Hepatocyte (in vitro differentiated cells): Measurements from ENCODE around the gene WDR91. TPM values are rescaled to one million over a fixed set of nuclear protein-coding genes. Genes with fewer than 3 reads are reported as not detected.

ENCODE experiments used
- DNase-seq: peaks from one replicate; pipeline ENCODE4 v3.0.0-alpha.2; 2016; ENCODE audit warnings: low spot score
- H2AFZ ChIP-seq: fragments of 200-600 bp; sonication (generic); 2 replicates; pipeline ENCODE4 v1.6.0; 2016; ENCODE audit warnings: antibody characterized with exemption, mild to moderate bottlenecking
- H3K27ac ChIP-seq: fragments of 200-600 bp; sonication (generic); 2 replicates; pipeline ENCODE4 v1.5.1; 2016; ENCODE audit warnings: mild to moderate bottlenecking
- H3K27me3 ChIP-seq: fragments of 200-600 bp; sonication (generic); 2 replicates; pipeline ENCODE4 v1.6.1; 2016
- H3K36me3 ChIP-seq: fragments of 200-600 bp; sonication (generic); replicated peaks from 2 replicates; pipeline ENCODE4 v1.5.1; 2016; ENCODE audit warnings: low read depth; ENCODE audit not compliant: insufficient read depth
- H3K4me1 ChIP-seq: fragments of 200-600 bp; sonication (generic); 2 replicates; pipeline ENCODE4 v1.5.1; 2016; ENCODE audit warnings: mild to moderate bottlenecking, moderate library complexity; ENCODE audit not compliant: insufficient read depth
- H3K4me2 ChIP-seq: fragments of 200-600 bp; sonication (generic); 2 replicates; pipeline ENCODE4 v1.6.0; 2016
- H3K4me3 ChIP-seq: fragments of 200-600 bp; sonication (generic); 2 replicates; pipeline ENCODE4 v1.5.1; 2016; ENCODE audit warnings: mild to moderate bottlenecking
- H3K79me2 ChIP-seq: fragments of 200-600 bp; sonication (generic); 2 replicates; pipeline ENCODE4 v1.6.0; 2017; ENCODE audit warnings: mild to moderate bottlenecking
- H3K9me2 ChIP-seq: fragments of 200-600 bp; sonication (generic); replicated peaks from 2 replicates; pipeline ENCODE4 v1.6.0; 2017; ENCODE audit warnings: mild to moderate bottlenecking; ENCODE audit not compliant: insufficient read depth
- H3K9me3 ChIP-seq: fragments of 200-600 bp; sonication (generic); 2 replicates; pipeline ENCODE4 v1.5.1; 2016; ENCODE audit warnings: low read depth, mild to moderate bottlenecking
- H4K20me1 ChIP-seq: fragments of 200-600 bp; sonication (generic); 2 replicates; pipeline ENCODE4 v1.6.0; 2016; ENCODE audit warnings: mild to moderate bottlenecking; ENCODE audit not compliant: insufficient read depth, poor library complexity, severe bottlenecking
- CTCF ChIP-seq: fragments of 200-600 bp; sonication (generic); IDR thresholded peaks from 2 replicates; pipeline ENCODE4 v1.5.1; 2016; ENCODE audit warnings: antibody characterized with exemption, mild to moderate bottlenecking; ENCODE audit not compliant: poor library complexity
- EZH2 ChIP-seq: fragments of 200-600 bp; sonication (generic); IDR thresholded peaks from 2 replicates; pipeline ENCODE4 v1.6.1; 2016; ENCODE audit warnings: antibody characterized with exemption, mild to moderate bottlenecking, borderline replicate concordance
- EZH2phosphoT487 ChIP-seq: fragments of 200-600 bp; sonication (generic); IDR thresholded peaks from one replicate; pipeline ENCODE4 v1.6.1; 2018; ENCODE audit warnings: antibody characterized with exemption, mild to moderate bottlenecking, low read depth, moderate library complexity; ENCODE audit not compliant: unreplicated experiment, severe bottlenecking
- WGBS: methylation state at CpG from one replicate; pipeline ENCODE4 v1.1.6; 2016; ENCODE audit warnings: low lambda C conversion rate; ENCODE audit errors: missing lambda C conversion rate; 5-methylcytosine and 5-hydroxymethylcytosine counted together
- polyA plus RNA-seq: library from polyadenylated mRNA; unstranded; fragments of >200 nt; fragmentation: Nextera tagmentation; extraction: Ambion mirVana; gene quantifications from 2 replicates; pipeline ENCODE4 v1.2.1, GENCODE V29; 2016
- total RNA-seq: library from RNA; depleted of rRNA; stranded (reverse); fragments of >200 nt; gene quantifications from 2 replicates; pipeline ENCODE4 v1.2.3, GENCODE V29; 2014

WDR91 gene
- total and polyA plus RNA-seq, 2 experiments from 2014 or later = 8.0 to 8.2 TPM

- Histone ChIP-seq H3K9me2 (no peaks in the 10 kb centered on the region), H3K79me2 (no peaks in the 10 kb centered on the region), H3K27me3 (no peaks in the 10 kb centered on the region), H2AFZ (no peak overlapping the region), H3K36me3 (no peaks in the 10 kb centered on the region), H4K20me1 (no peaks in the 10 kb centered on the region), H3K9me3 (no peaks in the 10 kb centered on the region), H3K4me3 (no peak overlapping the region), H3K27ac (no peak overlapping the region), H3K4me2 (no peak overlapping the region), H3K4me1 (no peaks in the 10 kb centered on the region)
- TF ChIP-seq CTCF (no peak), EZH2 (no peak), EZH2phosphoT487 (no peak)
- no peak for DNase-seq
- 67% methylated on average over 4 of the region's 4 CpGs for WGBS
Observed at GRCh38 chr7:135189961-135190360, 21.4 kb downstream of the WDR91 start.

GRCh38 chr7:135189221-135189662, 22.1 kb downstream of the WDR91 start:
- no peak for TF ChIP-seq EZH2
- TF ChIP-seq CTCF = no peak
- Histone ChIP-seq H3K27ac (no peak overlapping the region), H3K27me3 (no peaks in the 10 kb centered on the region), H3K4me1 (no peaks in the 10 kb centered on the region), H3K9me3 (no peaks in the 10 kb centered on the region), H3K36me3 (no peaks in the 10 kb centered on the region), H3K4me3 (no peak overlapping the region), H3K9me2 (no peaks in the 10 kb centered on the region), H3K4me2 (no peak overlapping the region), H2AFZ (no peak overlapping the region), H3K79me2 (no peaks in the 10 kb centered on the region), H4K20me1 (no peaks in the 10 kb centered on the region)
- DNase-seq = no peak
- 96% methylated on average over 6 of the region's 6 CpGs for WGBS

GRCh38 chr7:135188298-135188984, 22.9 kb downstream of the WDR91 start:
- no peaks in the 10 kb centered on the region for H3K9me3 ChIP-seq
- H3K9me2 ChIP-seq = no peaks in the 10 kb centered on the region
- no peaks in the 10 kb centered on the region for H4K20me1 ChIP-seq
- no peak overlapping the region for H2AFZ ChIP-seq
- no peak for DNase-seq
- H3K4me3 ChIP-seq = no peak overlapping the region
- no peak overlapping the region for H3K27ac ChIP-seq
- peaks cover 2% of the 10 kb centered on the region for H3K36me3 ChIP-seq
- WGBS = 95% methylated on average over 12 of the region's 12 CpGs
- H3K4me1 ChIP-seq = no peaks in the 10 kb centered on the region
- H3K27me3 ChIP-seq = no peaks in the 10 kb centered on the region
- no peak overlapping the region for H3K4me2 ChIP-seq
- H3K79me2 ChIP-seq = no peaks in the 10 kb centered on the region
- TF ChIP-seq EZH2 (no peak), CTCF (no peak), EZH2phosphoT487 (no peak)
